ENCODE data around the gene PRDM8. TPM values are rescaled to one million over a fixed set of nuclear protein-coding genes. Genes with fewer than 3 reads are reported as not detected.

Gene PRDM8
- total RNA-seq, 1 donor, result 3.6 TPM

GRCh38 chr4:80185787-80186548 is 11.3 kb upstream of the PRDM8 start:
- no peak for TF ChIP-seq CTCF (IDR thresholded peaks at IDR 0.05; ENCODE audit: extremely low read depth, low read depth, low read length)
- Histone ChIP-seq H3K27ac (ENCODE audit: low read depth, low read length) (no peak overlapping the region), H3K36me3 (ENCODE audit: insufficient read depth, low read length) (no peaks in the 10 kb centered on the region), H3K4me1 (ENCODE audit: insufficient read depth, low read length) (peaks cover 38% of the 10 kb centered on the region), H2AFZ (ENCODE audit: low read length) (peak overlapping the region; percentile 98), H3K4me2 (ENCODE audit: insufficient read depth, low read length) (peak overlapping the region; percentile 92), H3K79me2 (ENCODE audit: insufficient read depth, low read length) (peaks cover 59% of the 10 kb centered on the region), H4K20me1 (ENCODE audit: insufficient read depth, low read length) (no peaks in the 10 kb centered on the region), H3K4me3 (ENCODE audit: insufficient read depth, low read length) (peak overlapping the region; percentile 99), H3K9me3 (ENCODE audit: low read depth, low read length) (no peaks in the 10 kb centered on the region), H3K27me3 (ENCODE audit: insufficient read depth, low read length) (no peaks in the 10 kb centered on the region)
- DNase-seq (ENCODE audit: insufficient read length, low spot score, missing footprints), result peak; percentile 57

GRCh38 chr4:80186676-80187075 is 10.6 kb upstream of the PRDM8 start:
- H3K9me3 ChIP-seq (ENCODE audit: low read depth, low read length), result no peaks in the 10 kb centered on the region
- no peaks in the 10 kb centered on the region for H4K20me1 ChIP-seq (ENCODE audit: insufficient read depth, low read length)
- no peak overlapping the region for H3K4me2 ChIP-seq (ENCODE audit: insufficient read depth, low read length)
- no peak overlapping the region for H2AFZ ChIP-seq (ENCODE audit: low read length)
- H3K27me3 ChIP-seq (ENCODE audit: insufficient read depth, low read length), result no peaks in the 10 kb centered on the region
- TF ChIP-seq CTCF (IDR thresholded peaks at IDR 0.05; ENCODE audit: extremely low read depth, low read depth, low read length), result no peak
- DNase-seq (ENCODE audit: insufficient read length, low spot score, missing footprints), result peak; percentile 37
- no peaks in the 10 kb centered on the region for H3K36me3 ChIP-seq (ENCODE audit: insufficient read depth, low read length)
- no peak overlapping the region for H3K27ac ChIP-seq (ENCODE audit: low read depth, low read length)
- no peak overlapping the region for H3K4me3 ChIP-seq (ENCODE audit: insufficient read depth, low read length)
- H3K4me1 ChIP-seq (ENCODE audit: insufficient read depth, low read length), result peaks cover 33% of the 10 kb centered on the region
- H3K79me2 ChIP-seq (ENCODE audit: insufficient read depth, low read length), result peaks cover 63% of the 10 kb centered on the region

GRCh38 chr4:80187677-80188076 is 9.6 kb upstream of the PRDM8 start:
- Histone ChIP-seq H4K20me1 (ENCODE audit: insufficient read depth, low read length) (no peaks in the 10 kb centered on the region), H3K79me2 (ENCODE audit: insufficient read depth, low read length) (peaks cover 68% of the 10 kb centered on the region), H3K4me1 (ENCODE audit: insufficient read depth, low read length) (peaks cover 35% of the 10 kb centered on the region), H3K9me3 (ENCODE audit: low read depth, low read length) (no peaks in the 10 kb centered on the region), H3K27ac (ENCODE audit: low read depth, low read length) (no peak overlapping the region), H3K27me3 (ENCODE audit: insufficient read depth, low read length) (no peaks in the 10 kb centered on the region), H3K4me3 (ENCODE audit: insufficient read depth, low read length) (no peak overlapping the region), H3K4me2 (ENCODE audit: insufficient read depth, low read length) (no peak overlapping the region), H3K36me3 (ENCODE audit: insufficient read depth, low read length) (no peaks in the 10 kb centered on the region), H2AFZ (ENCODE audit: low read length) (no peak overlapping the region)
- DNase-seq (ENCODE audit: insufficient read length, low spot score, missing footprints), result peak; percentile 38
- peak; percentile 13 for TF ChIP-seq CTCF (IDR thresholded peaks at IDR 0.05; ENCODE audit: extremely low read depth, low read depth, low read length)

- Histone ChIP-seq H2AFZ (ENCODE audit: low read length) (peak overlapping the region; percentile 82), H3K9me3 (ENCODE audit: low read depth, low read length) (no peaks in the 10 kb centered on the region), H4K20me1 (ENCODE audit: insufficient read depth, low read length) (no peaks in the 10 kb centered on the region), H3K27ac (ENCODE audit: low read depth, low read length) (no peak overlapping the region), H3K4me2 (ENCODE audit: insufficient read depth, low read length) (no peak overlapping the region), H3K79me2 (ENCODE audit: insufficient read depth, low read length) (peaks cover 68% of the 10 kb centered on the region), H3K27me3 (ENCODE audit: insufficient read depth, low read length) (no peaks in the 10 kb centered on the region), H3K4me1 (ENCODE audit: insufficient read depth, low read length) (peaks cover 35% of the 10 kb centered on the region), H3K36me3 (ENCODE audit: insufficient read depth, low read length) (no peaks in the 10 kb centered on the region), H3K4me3 (ENCODE audit: insufficient read depth, low read length) (no peak overlapping the region)
- no peak for DNase-seq (ENCODE audit: insufficient read length, low spot score, missing footprints)
- TF ChIP-seq CTCF (IDR thresholded peaks at IDR 0.05; ENCODE audit: extremely low read depth, low read depth, low read length), result no peak
These were observed 8.9 kb upstream of the PRDM8 start for GRCh38 chr4:80188457-80188800.
